Measurements from ENCODE around the gene OTUD5. TPM values are rescaled to one million over a fixed set of nuclear protein-coding genes. Genes with fewer than 3 reads are reported as not detected.

OTUD5 gene
- total and polyA plus RNA-seq, 7 experiments from 2014 or later: 17.2 to 95.5 (median 88.2) TPM

DNA sequence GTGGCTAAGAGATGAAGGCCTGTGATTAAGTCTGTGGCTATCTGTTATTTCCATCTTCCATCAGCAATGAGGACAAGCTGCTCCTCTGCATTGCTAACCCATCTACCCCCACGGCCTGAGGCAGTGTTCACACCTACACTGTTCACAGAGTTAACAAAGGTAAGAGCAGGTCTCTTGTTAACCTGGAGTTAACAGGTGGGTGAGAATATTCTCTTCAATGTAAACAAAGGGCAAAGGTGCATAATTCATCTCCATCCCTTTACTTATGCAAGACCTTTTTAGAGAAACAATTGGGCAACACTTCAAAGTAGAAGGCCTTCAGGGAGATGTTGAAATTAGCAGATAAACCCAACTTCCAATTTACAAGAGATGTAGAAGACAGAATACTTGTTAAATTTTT is 48.8 kb downstream of the OTUD5 start:
- intact Hi-C loops (cut with micrococcal nuclease): no loop called here
- peaks cover 13 to 15% of the 10 kb centered on the region in 2 donors for H3K4me1 ChIP-seq (ENCODE audit: control insufficient read depth in 2 of 2, insufficient read depth in 2 of 2, low read length in 2 of 2)
- no peak overlapping the region for H3K4me3 ChIP-seq (ENCODE audit: low read length)
- Mint-ChIP-seq H3K4me3 (peak overlapping the region in 1 of 10 donors; percentile 14), H3K27ac (peak overlapping the region in 1 of 9 donors; percentile 63), H3K4me1 (peaks cover 17 to 36% (median 29%) of the 10 kb centered on the region in 7 donors), H3K36me3 (peaks cover 0 to 16% (median 10%) of the 10 kb centered on the region in 5 donors), H3K9me3 (peaks cover 0 to 12% (median 0%) of the 10 kb centered on the region in 11 donors), H3K27me3 (peaks cover 0 to 3% (median 0%) of the 10 kb centered on the region in 5 donors)
- DNase-seq: no peak
- ChIA-PET POLR2A (interaction anchor here (1.6 kb wide), 1 partner anchor 50 kb away, joined by 4 read pairs; no protein-coding TSS in a partner anchor), CTCF (no interaction called here)
- peaks cover under 1 to 37% (median 3%) of the 10 kb centered on the region in 3 experiments for H3K36me3 ChIP-seq (ENCODE audit: control insufficient read depth in 2 of 3, insufficient read depth in 3 of 3, low read length in 3 of 3)
- no peak for ATAC-seq
- H3K27me3 ChIP-seq (ENCODE audit: control insufficient read depth in 2 of 2, insufficient read depth in 2 of 2, low read length in 2 of 2): no peaks in the 10 kb centered on the region
- no peaks in the 10 kb centered on the region for H3K9me3 ChIP-seq (ENCODE audit: control insufficient read depth in 2 of 3, low read length in 3 of 3)
- H3K27ac ChIP-seq (ENCODE audit: low read depth, low read length): no peak overlapping the region

GRCh38 chrX:48905090-48905790 is 52.2 kb downstream of the OTUD5 start:
- Histone ChIP-seq H3K27me3 (ENCODE audit: control insufficient read depth in 2 of 2, insufficient read depth in 2 of 2, low read length in 2 of 2) (no peaks in the 10 kb centered on the region), H3K4me3 (ENCODE audit: low read length) (no peak overlapping the region), H3K9me3 (ENCODE audit: control insufficient read depth in 2 of 3, low read length in 3 of 3) (no peaks in the 10 kb centered on the region), H3K27ac (ENCODE audit: low read depth, low read length) (no peak overlapping the region), H3K4me1 (ENCODE audit: control insufficient read depth in 2 of 2, insufficient read depth in 2 of 2, low read length in 2 of 2) (peaks cover 2% of the 10 kb centered on the region in 2 donors), H3K36me3 (ENCODE audit: control insufficient read depth in 2 of 3, insufficient read depth in 3 of 3, low read length in 3 of 3) (peaks cover 4 to 60% (median 6%) of the 10 kb centered on the region in 3 experiments)
- Mint-ChIP-seq H3K27me3 (no peaks in the 10 kb centered on the region), H3K9me3 (no peaks in the 10 kb centered on the region), H3K36me3 (peaks cover 0 to 13% (median 6%) of the 10 kb centered on the region in 5 donors), H3K4me1 (peaks cover 0 to 7% (median 2%) of the 10 kb centered on the region in 7 donors), H3K4me3 (no peak overlapping the region), H3K27ac (no peak overlapping the region)
- ChIA-PET POLR2A (no interaction called here), CTCF (interaction anchor here (0.9 kb wide), 1 partner anchor 7 kb away, joined by 3 read pairs; the partner anchor contains the start of genes PQBP1 and TIMM17B)
- ATAC-seq (no peak), DNase-seq (no peak)
- intact Hi-C loops (cut with micrococcal nuclease): no loop called here

DNA sequence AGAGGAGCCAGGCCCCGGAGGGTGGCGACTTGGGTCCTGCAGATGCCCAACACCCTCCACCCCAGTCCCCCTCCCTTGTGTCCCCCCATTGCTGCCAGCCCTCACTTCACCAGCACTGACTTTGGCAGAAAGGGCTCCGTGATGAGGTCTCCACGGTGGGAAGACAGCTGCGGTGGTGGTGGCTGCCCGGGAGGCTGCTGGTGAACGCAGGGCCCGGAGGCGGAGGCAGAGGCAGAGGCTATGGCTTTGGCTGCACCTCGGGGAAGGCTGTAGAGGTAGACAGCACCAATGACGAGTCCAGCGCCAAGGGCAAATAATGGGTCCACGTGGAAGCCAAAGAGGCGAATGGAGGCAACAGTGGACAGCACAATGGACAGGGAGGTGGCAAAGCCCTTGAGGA is 52.8 kb downstream of the OTUD5 start:
- Histone ChIP-seq H3K36me3 (ENCODE audit: control insufficient read depth in 2 of 3, insufficient read depth in 3 of 3, low read length in 3 of 3) (peaks cover 4 to 60% (median 6%) of the 10 kb centered on the region in 3 experiments), H3K4me1 (ENCODE audit: control insufficient read depth in 2 of 2, insufficient read depth in 2 of 2, low read length in 2 of 2) (peaks cover 0 to 2% of the 10 kb centered on the region in 2 donors), H3K4me3 (ENCODE audit: low read length) (no peak overlapping the region), H3K27ac (ENCODE audit: low read depth, low read length) (no peak overlapping the region), H3K27me3 (ENCODE audit: control insufficient read depth in 2 of 2, insufficient read depth in 2 of 2, low read length in 2 of 2) (no peaks in the 10 kb centered on the region), H3K9me3 (ENCODE audit: control insufficient read depth in 2 of 3, low read length in 3 of 3) (no peaks in the 10 kb centered on the region)
- Mint-ChIP-seq H3K27me3 (no peaks in the 10 kb centered on the region), H3K36me3 (peaks cover 0 to 13% (median 6%) of the 10 kb centered on the region in 5 donors), H3K4me1 (peaks cover 0 to 7% (median 2%) of the 10 kb centered on the region in 7 donors), H3K27ac (no peak overlapping the region), H3K9me3 (no peaks in the 10 kb centered on the region), H3K4me3 (no peak overlapping the region)
- ATAC-seq (no peak), DNase-seq (no peak)
- POLR2A ChIA-PET: interaction anchor here (1.4 kb wide), 1 partner anchor 33 kb away, joined by 7 read pairs; no protein-coding TSS in a partner anchor
- CTCF ChIA-PET: no interaction called here
- intact Hi-C loops (cut with micrococcal nuclease): no loop called here

GRCh38 chrX:48904180-48904579 is 53.2 kb downstream of the OTUD5 start:
- H3K27me3 ChIP-seq (ENCODE audit: control insufficient read depth in 2 of 2, insufficient read depth in 2 of 2, low read length in 2 of 2): no peaks in the 10 kb centered on the region
- H3K4me1 Mint-ChIP-seq: peaks cover 0 to 9% (median 2%) of the 10 kb centered on the region in 7 donors
- peak overlapping the region in 4 of 9 donors; percentile 15 to 56 (median 24) for H3K27ac Mint-ChIP-seq
- H3K9me3 Mint-ChIP-seq: no peaks in the 10 kb centered on the region
- no peak for DNase-seq
- ChIA-PET CTCF (no interaction called here), POLR2A (interaction anchor here (1.4 to 2.4 kb wide), 2 partner anchors 8 to 33 kb away, joined by 7 to 10 read pairs; partner anchors contain the start of gene SLC35A2)
- H3K27ac ChIP-seq (ENCODE audit: low read depth, low read length): no peak overlapping the region
- H3K4me1 ChIP-seq (ENCODE audit: control insufficient read depth in 2 of 2, insufficient read depth in 2 of 2, low read length in 2 of 2): peaks cover 3 to 6% of the 10 kb centered on the region in 2 donors
- ATAC-seq: no peak
- intact Hi-C loops (cut with micrococcal nuclease): no loop called here
- H3K36me3 Mint-ChIP-seq: peaks cover 0 to 13% (median 6%) of the 10 kb centered on the region in 5 donors
- H3K36me3 ChIP-seq (ENCODE audit: control insufficient read depth in 2 of 3, insufficient read depth in 3 of 3, low read length in 3 of 3): peaks cover 4 to 60% (median 6%) of the 10 kb centered on the region in 3 experiments
- no peaks in the 10 kb centered on the region for H3K27me3 Mint-ChIP-seq
- no peak overlapping the region for H3K4me3 Mint-ChIP-seq
- H3K9me3 ChIP-seq (ENCODE audit: control insufficient read depth in 2 of 3, low read length in 3 of 3): no peaks in the 10 kb centered on the region
- H3K4me3 ChIP-seq (ENCODE audit: low read length): no peak overlapping the region

GRCh38 chrX:48903290-48903689 is 54.1 kb downstream of the OTUD5 start:
- peaks cover 0 to 8% (median 6%) of the 10 kb centered on the region in 5 donors for H3K36me3 Mint-ChIP-seq

DNA sequence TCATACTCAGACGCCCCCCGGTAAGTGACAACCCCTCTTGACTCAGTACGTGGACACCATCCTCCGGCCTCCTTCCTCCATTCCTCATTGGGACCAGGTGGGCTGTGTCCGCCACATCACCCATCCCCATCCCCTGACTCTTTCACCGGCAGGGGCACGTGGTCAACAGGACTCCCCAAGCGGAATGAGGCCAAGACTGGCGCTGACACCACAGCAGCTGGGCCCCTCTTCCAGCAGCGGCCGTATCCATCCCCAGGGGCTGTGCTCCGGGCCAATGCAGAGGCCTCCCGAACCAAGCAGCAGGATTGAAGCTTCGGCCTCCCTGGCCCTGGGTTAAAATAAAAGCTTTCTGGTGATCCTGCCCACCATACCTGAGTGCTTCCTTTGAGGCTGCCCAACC is 54.6 kb downstream of the OTUD5 start:
- H3K27ac Mint-ChIP-seq: no peak overlapping the region
- Histone ChIP-seq H3K9me3 (ENCODE audit: control insufficient read depth in 2 of 3, low read length in 3 of 3) (no peaks in the 10 kb centered on the region), H3K4me1 (ENCODE audit: control insufficient read depth in 2 of 2, insufficient read depth in 2 of 2, low read length in 2 of 2) (peaks cover 6 to 10% of the 10 kb centered on the region in 2 donors), H3K36me3 (ENCODE audit: control insufficient read depth in 2 of 3, insufficient read depth in 3 of 3, low read length in 3 of 3) (peaks cover 4 to 60% (median 6%) of the 10 kb centered on the region in 3 experiments), H3K27ac (ENCODE audit: low read depth, low read length) (no peak overlapping the region), H3K4me3 (ENCODE audit: low read length) (no peak overlapping the region), H3K27me3 (ENCODE audit: control insufficient read depth in 2 of 2, insufficient read depth in 2 of 2, low read length in 2 of 2) (no peaks in the 10 kb centered on the region)
- intact Hi-C loops (cut with micrococcal nuclease): no loop called here
- no peak overlapping the region for H3K4me3 Mint-ChIP-seq
- ATAC-seq (no peak), DNase-seq (no peak)
- peaks cover 0 to 18% (median 8%) of the 10 kb centered on the region in 7 donors for H3K4me1 Mint-ChIP-seq
- POLR2A ChIA-PET: interaction anchor here (2.4 to 3.2 kb wide), 2 partner anchors 10 to 13 kb away, joined by 9 to 10 read pairs; partner anchors contain the start of gene SLC35A2
- peaks cover 0 to 11% (median 6%) of the 10 kb centered on the region in 5 donors for H3K36me3 Mint-ChIP-seq
- CTCF ChIA-PET: no interaction called here
- H3K27me3 Mint-ChIP-seq: no peaks in the 10 kb centered on the region
- peaks cover 0 to 2% (median 0%) of the 10 kb centered on the region in 11 donors for H3K9me3 Mint-ChIP-seq

More at GRCh38 chrX:48903290-48903689, 54.1 kb downstream of the OTUD5 start:
- Mint-ChIP-seq H3K27me3 (no peaks in the 10 kb centered on the region), H3K4me3 (no peak overlapping the region), H3K27ac (peak overlapping the region in 2 of 9 donors; percentile 15 to 25), H3K9me3 (peaks cover 0 to 1% (median 0%) of the 10 kb centered on the region in 11 donors), H3K4me1 (peaks cover 0 to 13% (median 3%) of the 10 kb centered on the region in 7 donors)
- no peak for ATAC-seq
- Histone ChIP-seq H3K27me3 (ENCODE audit: control insufficient read depth in 2 of 2, insufficient read depth in 2 of 2, low read length in 2 of 2) (no peaks in the 10 kb centered on the region), H3K27ac (ENCODE audit: low read depth, low read length) (no peak overlapping the region), H3K36me3 (ENCODE audit: control insufficient read depth in 2 of 3, insufficient read depth in 3 of 3, low read length in 3 of 3) (peaks cover 4 to 60% (median 6%) of the 10 kb centered on the region in 3 experiments), H3K4me3 (ENCODE audit: low read length) (no peak overlapping the region), H3K9me3 (ENCODE audit: control insufficient read depth in 2 of 3, low read length in 3 of 3) (no peaks in the 10 kb centered on the region), H3K4me1 (ENCODE audit: control insufficient read depth in 2 of 2, insufficient read depth in 2 of 2, low read length in 2 of 2) (peaks cover 6 to 10% of the 10 kb centered on the region in 2 donors)
- intact Hi-C loops (cut with micrococcal nuclease): no loop called here
- ChIA-PET CTCF (no interaction called here), POLR2A (interaction anchor here (1.4 to 3.2 kb wide), 3 partner anchors 9 to 34 kb away, joined by 7 to 10 read pairs (median 9); partner anchors contain the start of gene SLC35A2)
- no peak for DNase-seq
